Measurements from ENCODE around the gene EFEMP1.

DNA sequence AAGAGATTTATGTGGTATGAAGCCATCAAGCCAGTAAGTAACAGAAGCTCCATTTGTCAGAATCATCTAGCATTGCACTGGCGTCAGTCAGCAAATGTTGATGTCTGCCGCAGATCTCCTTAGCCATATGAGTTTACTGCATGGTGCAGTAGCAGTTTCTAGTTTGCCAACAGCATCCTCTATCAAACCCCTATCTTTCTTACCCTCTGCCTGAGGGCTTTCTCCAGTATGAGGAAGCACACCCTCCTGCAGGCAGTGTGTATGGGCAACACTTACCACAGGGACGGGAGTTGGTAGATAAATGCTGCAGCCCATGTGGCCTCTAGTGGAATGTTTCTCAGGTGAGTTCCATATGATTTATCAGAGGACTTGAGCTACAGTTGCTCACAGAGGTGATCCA, 63.7 kb downstream of the EFEMP1 start:
- TF ChIP-seq, protein P1, sequence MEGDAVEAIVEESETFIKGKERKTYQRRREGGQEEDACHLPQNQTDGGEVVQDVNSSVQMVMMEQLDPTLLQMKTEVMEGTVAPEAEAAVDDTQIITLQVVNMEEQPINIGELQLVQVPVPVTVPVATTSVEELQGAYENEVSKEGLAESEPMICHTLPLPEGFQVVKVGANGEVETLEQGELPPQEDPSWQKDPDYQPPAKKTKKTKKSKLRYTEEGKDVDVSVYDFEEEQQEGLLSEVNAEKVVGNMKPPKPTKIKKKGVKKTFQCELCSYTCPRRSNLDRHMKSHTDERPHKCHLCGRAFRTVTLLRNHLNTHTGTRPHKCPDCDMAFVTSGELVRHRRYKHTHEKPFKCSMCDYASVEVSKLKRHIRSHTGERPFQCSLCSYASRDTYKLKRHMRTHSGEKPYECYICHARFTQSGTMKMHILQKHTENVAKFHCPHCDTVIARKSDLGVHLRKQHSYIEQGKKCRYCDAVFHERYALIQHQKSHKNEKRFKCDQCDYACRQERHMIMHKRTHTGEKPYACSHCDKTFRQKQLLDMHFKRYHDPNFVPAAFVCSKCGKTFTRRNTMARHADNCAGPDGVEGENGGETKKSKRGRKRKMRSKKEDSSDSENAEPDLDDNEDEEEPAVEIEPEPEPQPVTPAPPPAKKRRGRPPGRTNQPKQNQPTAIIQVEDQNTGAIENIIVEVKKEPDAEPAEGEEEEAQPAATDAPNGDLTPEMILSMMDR (IDR thresholded peaks at IDR 0.05 in 2 of 3, conservative IDR thresholded peaks at IDR 0.05 in 1 of 3; ENCODE audit: borderline replicate concordance in 1 of 3, insufficient read depth in 1 of 3, low read depth in 2 of 3, low read length in 2 of 3): no peak
- TF ChIP-seq EZH2phosphoT487 (IDR thresholded peaks at IDR 0.05; ENCODE audit: borderline replicate concordance): no peak
- no peak for TF ChIP-seq RAD21 (IDR thresholded peaks at IDR 0.05; ENCODE audit: low read depth)
- no peak for TF ChIP-seq EZH2 (IDR thresholded peaks at IDR 0.05)
- no peak for TF ChIP-seq SP1 (IDR thresholded peaks at IDR 0.05; ENCODE audit: low read depth)
- no peak for TF ChIP-seq POLR2AphosphoS5 (IDR thresholded peaks at IDR 0.05; ENCODE audit: low read depth, low read length)
